Measurements from ENCODE around the gene FBRSL1.

FBRSL1 gene

GRCh38 chr12:132513458-132514135 is 23.6 kb downstream of the FBRSL1 start:
- no peaks in the 10 kb centered on the region for H3K36me3 ChIP-seq (ENCODE audit: control insufficient read depth, low read depth, low read length)
- no peaks in the 10 kb centered on the region for H3K9me3 ChIP-seq (ENCODE audit: control insufficient read depth, low read depth, low read length)
- H3K4me3 ChIP-seq (ENCODE audit: low read length): no peak overlapping the region
- H3K9ac ChIP-seq (ENCODE audit: low read length): no peak overlapping the region
- no peaks in the 10 kb centered on the region for H3K4me1 ChIP-seq (ENCODE audit: control insufficient read depth, low read depth, low read length)
- peaks cover 31% of the 10 kb centered on the region for H3K27me3 ChIP-seq (ENCODE audit: control insufficient read depth, insufficient read depth, low read length)
- no peak overlapping the region for H3K27ac ChIP-seq (ENCODE audit: low read length)

- no peak overlapping the region for H3K4me3 ChIP-seq (ENCODE audit: low read length)
- peaks cover 32% of the 10 kb centered on the region for H3K27me3 ChIP-seq (ENCODE audit: control insufficient read depth, insufficient read depth, low read length)
- no peak overlapping the region for H3K27ac ChIP-seq (ENCODE audit: low read length)
- H3K9ac ChIP-seq (ENCODE audit: low read length): no peak overlapping the region
- H3K9me3 ChIP-seq (ENCODE audit: control insufficient read depth, low read depth, low read length): peaks cover 3% of the 10 kb centered on the region
- no peaks in the 10 kb centered on the region for H3K36me3 ChIP-seq (ENCODE audit: control insufficient read depth, low read depth, low read length)
- no peaks in the 10 kb centered on the region for H3K4me1 ChIP-seq (ENCODE audit: control insufficient read depth, low read depth, low read length)
Observed at GRCh38 chr12:132514216-132514820, 24.4 kb downstream of the FBRSL1 start.

GRCh38 chr12:132514838-132515237 is 24.9 kb downstream of the FBRSL1 start:
- H3K27ac ChIP-seq (ENCODE audit: low read length): no peak overlapping the region
- no peaks in the 10 kb centered on the region for H3K4me1 ChIP-seq (ENCODE audit: control insufficient read depth, low read depth, low read length)
- H3K9me3 ChIP-seq (ENCODE audit: control insufficient read depth, low read depth, low read length): peaks cover 3% of the 10 kb centered on the region
- H3K4me3 ChIP-seq (ENCODE audit: low read length): no peak overlapping the region
- H3K9ac ChIP-seq (ENCODE audit: low read length): no peak overlapping the region
- peaks cover 35% of the 10 kb centered on the region for H3K27me3 ChIP-seq (ENCODE audit: control insufficient read depth, insufficient read depth, low read length)
- H3K36me3 ChIP-seq (ENCODE audit: control insufficient read depth, low read depth, low read length): no peaks in the 10 kb centered on the region

DNA sequence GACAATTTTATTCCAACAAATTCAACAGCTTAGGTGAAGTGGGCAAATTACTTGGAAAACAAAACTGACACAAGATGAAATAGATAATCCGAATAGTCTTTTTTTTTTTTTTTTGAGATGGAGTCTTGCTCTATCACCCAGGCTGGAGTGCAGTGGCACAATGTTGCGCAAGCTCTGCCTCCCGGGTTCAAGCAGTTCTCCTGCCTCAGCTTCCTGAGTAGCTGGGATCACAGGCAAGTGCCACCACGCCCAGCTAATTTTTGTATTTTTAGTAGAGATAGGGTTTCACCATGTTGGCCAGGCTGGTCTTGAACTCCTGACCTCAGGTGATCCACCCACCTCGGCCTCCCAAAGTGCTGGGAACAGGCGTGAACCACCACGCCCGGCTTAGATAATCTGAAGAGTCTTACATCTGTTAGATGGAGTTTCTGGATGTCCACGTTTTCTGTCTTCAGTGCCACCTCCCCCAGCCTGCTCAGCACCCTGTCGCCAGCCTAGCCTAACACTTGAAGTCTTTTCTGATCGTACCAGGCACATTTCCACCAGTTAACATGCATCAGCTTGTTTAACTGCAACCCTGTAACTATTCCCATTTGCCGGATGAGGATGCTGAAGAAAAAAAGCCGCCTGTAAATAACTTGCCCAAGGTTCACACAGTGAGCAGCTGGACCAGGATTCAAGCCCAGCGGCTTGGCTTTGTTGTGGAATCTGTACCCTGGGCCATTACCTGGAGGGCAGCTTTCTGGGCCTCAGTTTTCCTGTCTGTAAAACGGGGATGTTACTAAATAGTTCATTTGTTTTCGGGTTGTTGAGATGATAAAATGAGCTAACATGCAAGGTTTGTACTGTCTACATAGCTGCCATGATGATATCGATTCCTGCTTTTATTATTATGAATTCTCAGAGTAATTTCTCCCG is 26.4 kb downstream of the FBRSL1 start:
- Histone ChIP-seq H3K27ac (ENCODE audit: low read length) (no peak overlapping the region), H3K4me1 (ENCODE audit: control insufficient read depth, low read depth, low read length) (no peaks in the 10 kb centered on the region), H3K9ac (ENCODE audit: low read length) (no peak overlapping the region), H3K4me3 (ENCODE audit: low read length) (no peak overlapping the region), H3K36me3 (ENCODE audit: control insufficient read depth, low read depth, low read length) (no peaks in the 10 kb centered on the region), H3K9me3 (ENCODE audit: control insufficient read depth, low read depth, low read length) (peaks cover 3% of the 10 kb centered on the region), H3K27me3 (ENCODE audit: control insufficient read depth, insufficient read depth, low read length) (peaks cover 43% of the 10 kb centered on the region)

DNA sequence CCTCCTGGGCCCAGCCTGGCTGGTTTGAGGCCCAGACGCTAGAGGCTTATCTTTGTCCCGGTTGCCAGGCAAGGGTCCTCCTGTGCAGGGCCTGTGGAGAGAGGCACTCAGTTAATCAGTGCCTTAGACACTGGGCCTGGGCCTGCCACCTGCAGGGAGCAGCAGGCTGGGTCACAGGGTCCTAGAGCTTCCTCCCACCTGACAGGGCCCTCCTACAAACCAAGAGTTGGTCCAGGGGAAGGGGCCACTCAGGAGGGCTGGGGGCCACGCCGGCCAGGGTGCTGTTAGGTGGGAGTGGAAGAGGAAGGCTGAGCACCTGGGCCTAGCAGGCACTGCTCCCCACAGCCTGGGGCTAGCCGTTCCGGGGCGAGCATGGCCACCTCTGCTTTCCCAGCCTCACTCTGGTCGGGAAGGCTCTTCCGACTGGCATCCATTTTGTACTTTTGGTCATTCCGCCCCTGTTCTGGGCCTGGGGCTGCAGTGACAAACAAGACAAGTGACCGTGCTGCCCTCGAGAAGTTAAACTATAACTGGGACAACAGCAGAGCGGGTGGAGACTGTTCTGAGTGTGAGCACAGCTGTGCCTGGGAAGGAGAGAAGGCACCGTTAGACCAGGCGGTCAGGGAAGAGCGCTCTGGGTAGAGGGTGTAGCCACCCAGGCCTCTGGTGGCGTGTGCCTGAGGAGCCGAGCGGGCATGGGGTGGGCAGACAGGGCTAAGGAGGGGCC is 27.2 kb downstream of the FBRSL1 start:
- H3K9ac ChIP-seq (ENCODE audit: low read length): no peak overlapping the region
- peaks cover 49% of the 10 kb centered on the region for H3K27me3 ChIP-seq (ENCODE audit: control insufficient read depth, insufficient read depth, low read length)
- H3K9me3 ChIP-seq (ENCODE audit: control insufficient read depth, low read depth, low read length): peaks cover 3% of the 10 kb centered on the region
- H3K36me3 ChIP-seq (ENCODE audit: control insufficient read depth, low read depth, low read length): no peaks in the 10 kb centered on the region
- no peak overlapping the region for H3K4me3 ChIP-seq (ENCODE audit: low read length)
- no peak overlapping the region for H3K27ac ChIP-seq (ENCODE audit: low read length)
- no peaks in the 10 kb centered on the region for H3K4me1 ChIP-seq (ENCODE audit: control insufficient read depth, low read depth, low read length)

GRCh38 chr12:132517740-132518100 is 27.8 kb downstream of the FBRSL1 start:
- Histone ChIP-seq H3K4me3 (ENCODE audit: low read length) (no peak overlapping the region), H3K4me1 (ENCODE audit: control insufficient read depth, low read depth, low read length) (no peaks in the 10 kb centered on the region), H3K27me3 (ENCODE audit: control insufficient read depth, insufficient read depth, low read length) (peaks cover 49% of the 10 kb centered on the region), H3K9me3 (ENCODE audit: control insufficient read depth, low read depth, low read length) (peaks cover 3% of the 10 kb centered on the region), H3K36me3 (ENCODE audit: control insufficient read depth, low read depth, low read length) (no peaks in the 10 kb centered on the region), H3K9ac (ENCODE audit: low read length) (no peak overlapping the region), H3K27ac (ENCODE audit: low read length) (no peak overlapping the region)

- Histone ChIP-seq H3K9ac (ENCODE audit: low read length) (no peak overlapping the region), H3K4me1 (ENCODE audit: control insufficient read depth, low read depth, low read length) (no peaks in the 10 kb centered on the region), H3K36me3 (ENCODE audit: control insufficient read depth, low read depth, low read length) (no peaks in the 10 kb centered on the region), H3K9me3 (ENCODE audit: control insufficient read depth, low read depth, low read length) (peaks cover 3% of the 10 kb centered on the region), H3K4me3 (ENCODE audit: low read length) (no peak overlapping the region), H3K27me3 (ENCODE audit: control insufficient read depth, insufficient read depth, low read length) (peaks cover 50% of the 10 kb centered on the region), H3K27ac (ENCODE audit: low read length) (no peak overlapping the region)
Observed at GRCh38 chr12:132518354-132518992, 28.5 kb downstream of the FBRSL1 start.

DNA sequence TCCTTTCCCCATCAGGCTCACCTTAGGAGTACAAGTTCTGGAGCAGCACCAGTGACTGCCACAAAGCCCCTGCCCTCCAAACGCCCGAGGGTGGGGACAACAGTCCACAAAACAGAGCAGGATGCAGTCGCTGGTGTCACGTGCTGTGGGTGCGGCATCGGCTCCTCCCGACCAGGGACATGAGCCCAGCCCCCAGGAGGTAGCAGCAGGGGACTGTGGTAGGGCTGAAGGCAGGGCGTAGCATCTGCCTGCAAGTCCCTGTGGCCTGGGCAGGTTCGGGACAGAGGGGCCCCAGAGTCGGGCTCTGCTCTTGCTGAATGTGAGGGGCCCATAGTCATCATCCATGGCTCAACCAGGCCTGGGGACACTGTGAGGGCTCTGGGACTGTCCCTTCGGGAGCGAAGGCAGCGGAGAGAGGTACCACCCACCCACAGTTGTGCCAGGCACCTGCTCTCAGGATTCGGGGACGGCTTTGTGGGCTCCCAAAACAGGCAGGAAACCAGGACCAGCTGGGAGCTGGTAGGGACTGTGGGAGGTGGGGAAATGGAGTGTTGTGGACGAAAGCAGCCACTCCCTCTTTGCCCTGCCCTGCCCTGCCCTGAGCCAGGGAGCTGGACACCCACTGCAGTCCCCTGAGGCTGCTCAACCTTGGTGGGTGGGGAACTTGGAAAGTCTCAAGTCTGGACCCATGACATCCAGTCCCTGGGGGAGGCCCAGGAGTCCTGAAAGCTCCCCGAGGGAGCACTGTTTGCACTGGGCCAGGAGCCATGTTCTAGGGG is 30.7 kb downstream of the FBRSL1 start:
- H3K27ac ChIP-seq (ENCODE audit: low read length): no peak overlapping the region
- H3K9ac ChIP-seq (ENCODE audit: low read length): no peak overlapping the region
- H3K4me1 ChIP-seq (ENCODE audit: control insufficient read depth, low read depth, low read length): no peaks in the 10 kb centered on the region
- peaks cover 3% of the 10 kb centered on the region for H3K9me3 ChIP-seq (ENCODE audit: control insufficient read depth, low read depth, low read length)
- H3K4me3 ChIP-seq (ENCODE audit: low read length): no peak overlapping the region
- no peaks in the 10 kb centered on the region for H3K36me3 ChIP-seq (ENCODE audit: control insufficient read depth, low read depth, low read length)
- H3K27me3 ChIP-seq (ENCODE audit: control insufficient read depth, insufficient read depth, low read length): peaks cover 53% of the 10 kb centered on the region

GRCh38 chr12:132521200-132521580 is 31.2 kb downstream of the FBRSL1 start:
- Histone ChIP-seq H3K27ac (ENCODE audit: low read length) (no peak overlapping the region), H3K4me1 (ENCODE audit: control insufficient read depth, low read depth, low read length) (peaks cover 4% of the 10 kb centered on the region), H3K36me3 (ENCODE audit: control insufficient read depth, low read depth, low read length) (no peaks in the 10 kb centered on the region), H3K4me3 (ENCODE audit: low read length) (no peak overlapping the region), H3K9ac (ENCODE audit: low read length) (no peak overlapping the region), H3K27me3 (ENCODE audit: control insufficient read depth, insufficient read depth, low read length) (peaks cover 53% of the 10 kb centered on the region), H3K9me3 (ENCODE audit: control insufficient read depth, low read depth, low read length) (peaks cover 3% of the 10 kb centered on the region)

GRCh38 chr12:132521712-132522292 is 31.9 kb downstream of the FBRSL1 start:
- H3K4me1 ChIP-seq (ENCODE audit: control insufficient read depth, low read depth, low read length): peaks cover 4% of the 10 kb centered on the region
- H3K36me3 ChIP-seq (ENCODE audit: control insufficient read depth, low read depth, low read length): no peaks in the 10 kb centered on the region
- no peak overlapping the region for H3K9ac ChIP-seq (ENCODE audit: low read length)
- H3K27ac ChIP-seq (ENCODE audit: low read length): no peak overlapping the region
- H3K27me3 ChIP-seq (ENCODE audit: control insufficient read depth, insufficient read depth, low read length): peaks cover 53% of the 10 kb centered on the region
- peaks cover 3% of the 10 kb centered on the region for H3K9me3 ChIP-seq (ENCODE audit: control insufficient read depth, low read depth, low read length)
- H3K4me3 ChIP-seq (ENCODE audit: low read length): no peak overlapping the region
